GM19099 (cell line): Measurements from ENCODE around the gene ZNF608.

Experiments used
- POLR2A ChIP-seq: IDR thresholded peaks from 3 replicates; pipeline ENCODE4 v1.6.1; 2011; ENCODE audit warnings: low read depth; ENCODE audit not compliant: insufficient read length; ENCODE audit errors: extremely low read depth

Gene ZNF608

GRCh38 chr5:124733329-124733650 is 13.1 kb downstream of the ZNF608 start:
- no peak for TF ChIP-seq POLR2A

- TF ChIP-seq POLR2A: no peak
These were observed 13.8 kb downstream of the ZNF608 start for GRCh38 chr5:124732428-124733328.

- no peak for TF ChIP-seq POLR2A
These were observed 16.1 kb downstream of the ZNF608 start for GRCh38 chr5:124730381-124730780.

GRCh38 chr5:124729720-124730359 is 16.6 kb downstream of the ZNF608 start:
- no peak for TF ChIP-seq POLR2A

GRCh38 chr5:124728968-124729332 is 17.5 kb downstream of the ZNF608 start:
- no peak for TF ChIP-seq POLR2A

- TF ChIP-seq POLR2A: no peak
These were observed 18.0 kb downstream of the ZNF608 start for GRCh38 chr5:124728331-124728967.

- TF ChIP-seq POLR2A: no peak
These were observed 19.6 kb downstream of the ZNF608 start for GRCh38 chr5:124726631-124727362.

GRCh38 chr5:124725622-124726258 is 20.7 kb downstream of the ZNF608 start:
- TF ChIP-seq POLR2A: no peak

- TF ChIP-seq POLR2A: no peak
These were observed 21.4 kb downstream of the ZNF608 start for GRCh38 chr5:124725040-124725434.

GRCh38 chr5:124724357-124725039 is 21.9 kb downstream of the ZNF608 start:
- TF ChIP-seq POLR2A: no peak

- TF ChIP-seq POLR2A: no peak
These were observed 25.2 kb downstream of the ZNF608 start for GRCh38 chr5:124721229-124721735.

- TF ChIP-seq POLR2A: no peak
These were observed 25.8 kb downstream of the ZNF608 start for GRCh38 chr5:124720593-124720992.

GRCh38 chr5:124719113-124719967 is 27.1 kb downstream of the ZNF608 start:
- no peak for TF ChIP-seq POLR2A

GRCh38 chr5:124718380-124718789 is 28.1 kb downstream of the ZNF608 start:
- no peak for TF ChIP-seq POLR2A

- no peak for TF ChIP-seq POLR2A
These were observed 30.3 kb downstream of the ZNF608 start for GRCh38 chr5:124716169-124716568.
